Activated T-cell treated with anti-CD3 and anti-CD28 coated beads, Interleukin-2, amount 50 U/mL, for 72 hours (primary cell): ENCODE measurements around the gene ADCY4. TPM values are rescaled to one million over a fixed set of nuclear protein-coding genes. Genes with fewer than 3 reads are reported as not detected.

ENCODE experiments used
- ATAC-seq, 2 donors: fragments of 150-1000 bp; cut with Tn5 transposase; replicated peaks in 1 of 2; 2 replicates each; pipeline ENCODE4 v1.10.0; 2021; ENCODE audit warnings: moderate library complexity in 2 of 2, mild to moderate bottlenecking in 1 of 2
- DNase-seq, 2 donors: peaks; one replicate each; pipeline ENCODE4 v3.0.0; 2021 to 2022; ENCODE audit warnings: mixed read lengths in 1 of 2
- H3K27ac Mint-ChIP-seq: one replicate; pipeline ENCODE4 v1.8.0; 2022; ENCODE audit warnings: mild to moderate bottlenecking, moderate library complexity, mixed read lengths
- H3K27me3 Mint-ChIP-seq: one replicate; pipeline ENCODE4 v1.8.0; 2022; ENCODE audit warnings: low read depth, mixed read lengths
- H3K36me3 Mint-ChIP-seq, 2 donors: one replicate each; pipeline ENCODE4 v1.8.0; 2022; ENCODE audit warnings: mixed read lengths in 2 of 2, mild to moderate bottlenecking in 1 of 2; ENCODE audit not compliant: insufficient read depth in 2 of 2
- H3K4me1 Mint-ChIP-seq: one replicate; pipeline ENCODE4 v1.8.0; 2022; ENCODE audit warnings: low read depth, mixed read lengths
- H3K4me3 Mint-ChIP-seq, 2 donors: one replicate each; pipeline ENCODE4 v1.8.0; 2022; ENCODE audit warnings: mild to moderate bottlenecking in 2 of 2, mixed read lengths in 2 of 2, moderate library complexity in 2 of 2
- H3K9me3 Mint-ChIP-seq, 2 donors: one replicate each; pipeline ENCODE4 v1.8.0; 2022; ENCODE audit warnings: mixed read lengths in 2 of 2
- total RNA-seq, 2 donors: library from RNA; stranded (reverse); gene quantifications; one replicate each; pipeline ENCODE4 v1.2.3, GENCODE V29; 2022

The ADCY4 gene
- total RNA-seq, result 1 to 10 TPM; 4.6 to 6.9 TPM

DNA sequence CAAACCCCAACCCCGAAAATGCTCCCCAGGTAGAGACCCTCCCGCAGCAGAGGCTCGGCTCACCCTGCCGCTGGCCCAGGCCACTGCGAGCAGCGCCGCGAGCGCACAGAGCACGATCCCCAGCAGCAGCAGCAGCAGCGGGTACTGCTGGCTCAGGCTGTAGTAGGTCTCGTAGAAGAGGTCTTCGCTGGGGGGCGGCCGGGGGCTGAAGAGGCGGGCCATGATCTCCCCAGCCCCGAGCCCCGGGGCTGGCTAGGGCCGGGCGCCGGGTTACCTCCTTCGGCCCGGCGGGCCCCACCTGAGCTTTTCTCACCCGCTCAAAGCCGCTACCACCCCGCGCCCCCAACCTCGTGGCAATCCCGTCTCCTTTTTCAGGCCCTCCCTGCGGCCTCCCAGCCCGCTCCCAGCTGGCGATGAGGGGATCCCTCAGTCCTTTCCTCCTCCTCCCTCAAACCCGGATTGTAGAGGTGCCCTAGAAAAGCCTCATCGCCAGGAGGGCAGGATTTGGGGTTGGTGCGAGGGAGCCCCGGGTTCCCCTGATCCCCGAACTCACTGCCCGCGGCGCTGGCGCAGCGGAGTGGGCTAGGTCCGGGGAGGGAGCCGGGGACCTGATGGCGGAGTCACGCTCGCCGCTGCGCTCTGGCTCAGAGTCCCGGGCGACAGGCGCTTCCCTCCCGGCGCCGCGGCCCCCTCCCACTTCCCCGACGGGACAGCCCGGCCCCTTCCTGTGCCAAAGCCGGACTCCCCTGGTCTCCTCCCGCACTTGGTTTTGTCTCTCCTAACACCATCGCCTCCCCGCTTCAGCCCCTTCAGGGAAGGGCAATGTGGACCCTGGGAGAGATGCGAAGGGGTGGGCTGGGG is at the start of gene ADCY4:
TSS of gene ADCY4 (minus strand) at position 641 of the 861 bp plus-strand sequence. CDS start at position 222, 419 bp downstream.
- Mint-ChIP-seq H3K27me3 (peaks cover 30% of the 10 kb centered on the region), H3K36me3 (peaks cover 0 to 2% of the 10 kb centered on the region in 2 donors), H3K9me3 (no peaks in the 10 kb centered on the region), H3K4me1 (peaks cover 54% of the 10 kb centered on the region), H3K27ac (no peak within 1 kb of the TSS), H3K4me3 (peak within 1 kb of the TSS; percentile 71 to 83)
- DNase-seq (peak in 1 of 2 donors; percentile 42), ATAC-seq (peak in 1 of 2 donors; percentile 25)

- H3K4me3 Mint-ChIP-seq, result no peak overlapping the region
- DNase-seq (no peak), ATAC-seq (no peak)
- no peaks in the 10 kb centered on the region for H3K27me3 Mint-ChIP-seq
- no peaks in the 10 kb centered on the region for H3K9me3 Mint-ChIP-seq
- peaks cover 8% of the 10 kb centered on the region for H3K4me1 Mint-ChIP-seq
- H3K27ac Mint-ChIP-seq, result no peak overlapping the region
- no peaks in the 10 kb centered on the region for H3K36me3 Mint-ChIP-seq
These were observed 49.3 kb upstream of the ADCY4 start for GRCh38 chr14:24384169-24384568.

DNA sequence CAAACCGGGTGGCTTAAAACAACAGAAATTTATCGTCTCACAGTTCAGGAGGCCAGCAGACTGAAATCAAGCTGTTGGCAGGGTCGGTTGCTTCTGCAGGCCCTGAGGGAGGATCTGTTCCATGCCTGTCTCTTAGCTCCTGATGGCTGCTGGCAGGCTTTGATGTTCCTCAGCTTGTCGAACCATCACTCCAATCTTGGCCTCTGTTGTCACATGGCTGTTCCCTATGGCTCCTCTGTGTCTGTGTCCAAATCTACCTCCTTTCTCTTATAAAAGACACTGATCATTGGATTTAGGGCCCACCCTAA is 47.1 kb upstream of the ADCY4 start:
- ATAC-seq (no peak), DNase-seq (no peak)
- H3K4me3 Mint-ChIP-seq, result no peak overlapping the region
- peaks cover 8% of the 10 kb centered on the region for H3K4me1 Mint-ChIP-seq
- H3K36me3 Mint-ChIP-seq, result no peaks in the 10 kb centered on the region
- H3K27me3 Mint-ChIP-seq, result no peaks in the 10 kb centered on the region
- no peaks in the 10 kb centered on the region for H3K9me3 Mint-ChIP-seq
- no peak overlapping the region for H3K27ac Mint-ChIP-seq

GRCh38 chr14:24381363-24382063 is 46.6 kb upstream of the ADCY4 start:
- no peak overlapping the region for H3K27ac Mint-ChIP-seq
- DNase-seq (no peak), ATAC-seq (peak in 1 of 2 donors; percentile 49)
- H3K36me3 Mint-ChIP-seq, result no peaks in the 10 kb centered on the region
- no peaks in the 10 kb centered on the region for H3K9me3 Mint-ChIP-seq
- H3K27me3 Mint-ChIP-seq, result no peaks in the 10 kb centered on the region
- H3K4me1 Mint-ChIP-seq, result peaks cover 8% of the 10 kb centered on the region
- H3K4me3 Mint-ChIP-seq, result no peak overlapping the region

GRCh38 chr14:24379907-24380730 is 45.2 kb upstream of the ADCY4 start:
- Mint-ChIP-seq H3K27ac (no peak overlapping the region), H3K4me3 (no peak overlapping the region), H3K27me3 (no peaks in the 10 kb centered on the region), H3K4me1 (peaks cover 8% of the 10 kb centered on the region), H3K9me3 (no peaks in the 10 kb centered on the region), H3K36me3 (no peaks in the 10 kb centered on the region)
- ATAC-seq (no peak), DNase-seq (no peak)

DNA sequence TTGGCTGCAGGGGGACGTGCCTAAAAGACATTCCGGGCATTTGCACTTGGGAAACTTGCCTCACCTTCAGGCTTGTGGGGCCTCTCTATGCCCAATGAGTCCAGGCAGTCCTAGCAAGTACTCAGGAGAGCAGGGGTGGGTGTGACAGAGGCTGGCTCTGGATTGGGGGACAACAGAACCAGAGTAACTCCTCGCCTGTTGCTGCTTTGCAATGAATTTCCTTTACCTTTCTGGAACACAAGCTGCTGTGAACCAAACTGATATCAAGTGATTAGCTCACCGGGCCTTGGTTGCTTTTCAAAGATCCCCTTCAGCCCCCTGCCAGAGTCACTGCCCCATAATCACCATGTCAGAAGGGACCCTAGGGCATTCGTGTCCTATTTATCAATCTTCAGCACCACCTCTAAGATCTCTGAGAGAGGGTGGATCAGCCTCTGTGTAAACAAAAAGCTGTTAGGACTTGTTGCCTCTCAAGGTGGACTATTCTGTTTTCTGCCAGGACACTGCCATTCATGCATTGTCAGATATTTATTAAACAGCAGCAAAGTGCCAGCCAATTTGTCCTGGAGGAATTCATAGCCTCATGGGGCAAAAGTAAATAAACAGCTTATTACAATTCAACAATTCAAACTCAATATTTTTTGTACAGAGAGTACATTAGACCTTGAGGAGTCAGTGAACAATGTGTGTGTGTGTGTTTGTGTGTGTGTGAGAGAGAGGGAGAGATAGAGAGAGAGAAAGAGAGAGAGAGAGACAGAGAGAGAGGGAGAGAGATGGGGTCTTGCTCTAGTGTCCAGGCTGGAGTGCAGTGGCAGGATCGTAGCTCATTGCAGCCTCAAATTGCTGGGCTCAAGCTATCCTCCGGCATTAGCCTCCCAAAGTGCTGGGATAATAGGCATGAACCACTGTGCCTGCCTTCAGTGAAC is 44.4 kb upstream of the ADCY4 start:
- Mint-ChIP-seq H3K27ac (no peak overlapping the region), H3K4me1 (peaks cover 8% of the 10 kb centered on the region), H3K9me3 (no peaks in the 10 kb centered on the region), H3K27me3 (no peaks in the 10 kb centered on the region), H3K4me3 (no peak overlapping the region), H3K36me3 (no peaks in the 10 kb centered on the region)
- no peak for DNase-seq
- no peak for ATAC-seq

DNA sequence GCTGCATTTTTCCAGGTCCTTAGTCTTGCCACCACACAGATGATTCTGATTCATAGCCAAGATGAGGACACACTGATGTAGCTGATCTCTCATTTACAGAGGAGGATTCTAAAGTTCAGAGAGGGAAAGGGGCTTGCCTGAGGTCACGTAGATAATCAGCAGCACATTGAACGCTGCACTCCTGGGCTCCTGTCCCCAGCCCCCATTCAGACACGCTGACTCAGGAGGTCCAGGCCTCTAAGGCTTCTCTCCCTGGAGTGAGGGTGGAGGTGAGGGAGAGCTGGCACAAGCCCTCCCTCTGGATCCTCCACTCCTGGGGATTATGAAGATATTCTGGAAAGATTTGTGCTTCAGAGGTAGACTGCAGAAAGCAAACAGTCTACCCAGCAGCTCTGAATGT is 43.5 kb upstream of the ADCY4 start:
- Mint-ChIP-seq H3K36me3 (no peaks in the 10 kb centered on the region), H3K4me1 (peaks cover 8% of the 10 kb centered on the region), H3K9me3 (no peaks in the 10 kb centered on the region), H3K27ac (no peak overlapping the region), H3K27me3 (no peaks in the 10 kb centered on the region), H3K4me3 (no peak overlapping the region)
- DNase-seq, result no peak
- ATAC-seq, result no peak

GRCh38 chr14:24377657-24378056 is 42.8 kb upstream of the ADCY4 start:
- ATAC-seq, result no peak
- no peaks in the 10 kb centered on the region for H3K27me3 Mint-ChIP-seq
- no peaks in the 10 kb centered on the region for H3K36me3 Mint-ChIP-seq
- no peaks in the 10 kb centered on the region for H3K9me3 Mint-ChIP-seq
- peaks cover 8% of the 10 kb centered on the region for H3K4me1 Mint-ChIP-seq
- no peak overlapping the region for H3K27ac Mint-ChIP-seq
- DNase-seq, result no peak
- H3K4me3 Mint-ChIP-seq, result no peak overlapping the region

- Mint-ChIP-seq H3K4me1 (peaks cover 8% of the 10 kb centered on the region), H3K36me3 (no peaks in the 10 kb centered on the region), H3K9me3 (no peaks in the 10 kb centered on the region), H3K27ac (no peak overlapping the region), H3K27me3 (no peaks in the 10 kb centered on the region), H3K4me3 (no peak overlapping the region)
- ATAC-seq (no peak), DNase-seq (no peak)
These were observed 42.3 kb upstream of the ADCY4 start for GRCh38 chr14:24377126-24377525.

- ATAC-seq (no peak), DNase-seq (no peak)
- no peak overlapping the region for H3K4me3 Mint-ChIP-seq
- H3K4me1 Mint-ChIP-seq, result peaks cover 6% of the 10 kb centered on the region
- no peaks in the 10 kb centered on the region for H3K36me3 Mint-ChIP-seq
- no peak overlapping the region for H3K27ac Mint-ChIP-seq
- H3K9me3 Mint-ChIP-seq, result no peaks in the 10 kb centered on the region
- no peaks in the 10 kb centered on the region for H3K27me3 Mint-ChIP-seq
These were observed 41.7 kb upstream of the ADCY4 start for GRCh38 chr14:24376448-24377070.

GRCh38 chr14:24372701-24373416 is 38.0 kb upstream of the ADCY4 start:
- Mint-ChIP-seq H3K4me1 (peaks cover 6% of the 10 kb centered on the region), H3K36me3 (peaks cover 0 to 2% of the 10 kb centered on the region in 2 donors), H3K27ac (no peak overlapping the region), H3K27me3 (peaks cover 14% of the 10 kb centered on the region), H3K9me3 (no peaks in the 10 kb centered on the region), H3K4me3 (no peak overlapping the region)
- ATAC-seq (no peak), DNase-seq (no peak)
